H1 (cell line): Measurements from ENCODE around the gene MRPL3. TPM values are rescaled to one million over a fixed set of nuclear protein-coding genes. Genes with fewer than 3 reads are reported as not detected.

Experiments
- CHD7 ChIP-seq: fragments of 300-600 bp; sonication (generic); IDR thresholded peaks from 2 replicates; pipeline ENCODE4 v1.7.1; 2012; ENCODE audit warnings: low read length, moderate library complexity, mild to moderate bottlenecking, inconsistent platforms; ENCODE audit not compliant: insufficient replicate concordance
- EGR1 ChIP-seq: IDR thresholded peaks from 2 replicates; pipeline ENCODE4 v1.6.1; 2011; ENCODE audit warnings: low read depth, low read length, borderline replicate concordance
- HDAC2 ChIP-seq, 2 experiments: fragments of 300-600 bp in 1 of 2; sonication (generic) in 1 of 2; IDR thresholded peaks; 2 replicates each; pipeline ENCODE4 v1.6.1; 2011 to 2012; ENCODE audit warnings: low read depth in 2 of 2, low read length in 2 of 2, mild to moderate bottlenecking in 2 of 2, moderate library complexity in 2 of 2, borderline replicate concordance in 1 of 2, inconsistent platforms in 1 of 2
- SIN3A ChIP-seq, 2 experiments: IDR thresholded peaks in 1 of 2; conservative IDR thresholded peaks in 1 of 2; 2 replicates each; pipeline ENCODE4 v1.6.1; 2011 to 2012; ENCODE audit warnings: low read length in 2 of 2, improper control_type of control experiment in 1 of 2, low read depth in 1 of 2, mild to moderate bottlenecking in 1 of 2
- polyA plus RNA-seq, 7 experiments: library from polyadenylated mRNA; depleted of rRNA in 3 of 7; stranded (reverse) in 5 of 7; unstranded in 2 of 7; fragments of >200 nt in 5 of 7; fragments of 200-250 nt in 2 of 7; gene quantifications; 1 replicate in 5 of 7; 2 replicates in 1 of 7; 4 replicates in 1 of 7; pipeline versions ENCODE4 v1.2.1 to v1.2.3, GENCODE V29; 2011 to 2013; ENCODE audit warnings: missing spikeins in 2 of 7, mixed read lengths in 2 of 7
- total RNA-seq: library from RNA; stranded (reverse); fragmentation: NEBNext Ultra II Directional; extraction: Animal tissue kit (Norgen Biotek cat#: 25700); gene quantifications from 2 replicates; pipeline ENCODE4 v1.2.1, GENCODE V29; 2021

MRPL3 gene
- total and polyA plus RNA-seq, 2 of the 8 experiments (the other 6 are each of a cell fraction or from before 2014, with no cell fraction given): 164 to 175 TPM

GRCh38 chr3:131546441-131546840 lies 43.7 kb upstream of the MRPL3 start (continued):
- TF ChIP-seq CHD7 (no peak), SIN3A (conservative IDR thresholded peaks at IDR 0.05 in 1 of 2, IDR thresholded peaks at IDR 0.05 in 1 of 2; ENCODE audit: low read depth in 1 of 2, low read length in 2 of 2) (no peak), EGR1 (no peak), HDAC2 (IDR thresholded peaks at IDR 0.05; ENCODE audit: borderline replicate concordance in 1 of 2, low read depth in 2 of 2, low read length in 2 of 2) (no peak)
